OCI-LY3 (cell line): ENCODE measurements around the gene PAX9.

Experiments
- H2AFZ ChIP-seq: fragments of 200-600, 300-600 bp; shearing (Covaris generic); 2 replicates; pipeline ENCODE4 v1.6.0; 2014; ENCODE audit warnings: antibody characterized with exemption, low read depth, low read length
- H3K27ac ChIP-seq: fragments of 200-600, 300-600 bp; sonication (generic); 2 replicates; pipeline ENCODE4 v1.5.1; 2014; ENCODE audit warnings: mild to moderate bottlenecking, low read length, moderate library complexity, mixed read lengths
- H3K27me3 ChIP-seq: fragments of 200-600, 300-600 bp; sonication (generic); 2 replicates; pipeline ENCODE4 v1.6.1; 2014; ENCODE audit warnings: low read depth, low read length, mixed read lengths
- H3K36me3 ChIP-seq: fragments of 200-600, 300-600 bp; sonication (generic); replicated peaks from 2 replicates; pipeline ENCODE3; 2014; ENCODE audit warnings: low read depth, low read length, mixed read lengths
- H3K4me1 ChIP-seq: fragments of 300-600, 200-600 bp; sonication (generic); 2 replicates; pipeline ENCODE4 v1.6.1; 2014; ENCODE audit warnings: low read length, mixed read lengths
- H3K4me2 ChIP-seq: fragments of 200-600, 300-600 bp; sonication (generic); 2 replicates; pipeline ENCODE4 v1.6.1; 2014; ENCODE audit warnings: low read length, mixed read lengths
- H3K4me3 ChIP-seq: fragments of 300-600, 200-600 bp; sonication (generic); 2 replicates; pipeline ENCODE4 v1.5.1; 2014; ENCODE audit warnings: antibody characterized with exemption, mild to moderate bottlenecking, low read length, moderate library complexity
- H3K79me2 ChIP-seq: fragments of 300-600, 200-600 bp; shearing (Covaris generic); 2 replicates; pipeline ENCODE4 v1.6.1; 2014; ENCODE audit warnings: mild to moderate bottlenecking, low read length, mixed read lengths
- H3K9ac ChIP-seq: fragments of 300-600, 200-600 bp; shearing (Covaris generic); 2 replicates; pipeline ENCODE4 v1.6.0; 2014; ENCODE audit warnings: mild to moderate bottlenecking, low read length, moderate library complexity
- H3K9me3 ChIP-seq: fragments of 200-600, 300-600 bp; shearing (Covaris generic); 2 replicates; pipeline ENCODE4 v1.6.1; 2014; ENCODE audit warnings: low read length, mixed read lengths; ENCODE audit not compliant: insufficient read depth
- H4K20me1 ChIP-seq: fragments of 200-600, 300-600 bp; sonication (generic); 2 replicates; pipeline ENCODE4 v1.6.1; 2016; ENCODE audit warnings: low read length, mixed read lengths; ENCODE audit not compliant: insufficient read depth
- CTCF ChIP-seq: fragments of 200-600, 300-600 bp; sonication (generic); IDR thresholded peaks from 2 replicates; pipeline ENCODE4 v1.5.1; 2014; ENCODE audit warnings: antibody characterized with exemption, low read length, low read depth
- EZH2phosphoT487 ChIP-seq: fragments of 200-600 bp; shearing (Covaris generic); IDR thresholded peaks from 2 replicates; pipeline ENCODE4 v1.6.1; 2018; ENCODE audit warnings: antibody characterized with exemption, mixed run types, low read depth

Gene PAX9

GRCh38 chr14:36721877-36722276, 60.2 kb downstream of the PAX9 start:
- Histone ChIP-seq H3K27me3 (no peaks in the 10 kb centered on the region), H3K4me1 (no peaks in the 10 kb centered on the region), H3K36me3 (no peaks in the 10 kb centered on the region), H3K4me2 (no peak overlapping the region), H3K79me2 (no peaks in the 10 kb centered on the region), H4K20me1 (no peaks in the 10 kb centered on the region), H3K4me3 (no peak overlapping the region), H3K27ac (no peak overlapping the region), H3K9ac (no peak overlapping the region), H3K9me3 (no peaks in the 10 kb centered on the region), H2AFZ (no peak overlapping the region)
- TF ChIP-seq EZH2phosphoT487 (no peak), CTCF (no peak)

DNA sequence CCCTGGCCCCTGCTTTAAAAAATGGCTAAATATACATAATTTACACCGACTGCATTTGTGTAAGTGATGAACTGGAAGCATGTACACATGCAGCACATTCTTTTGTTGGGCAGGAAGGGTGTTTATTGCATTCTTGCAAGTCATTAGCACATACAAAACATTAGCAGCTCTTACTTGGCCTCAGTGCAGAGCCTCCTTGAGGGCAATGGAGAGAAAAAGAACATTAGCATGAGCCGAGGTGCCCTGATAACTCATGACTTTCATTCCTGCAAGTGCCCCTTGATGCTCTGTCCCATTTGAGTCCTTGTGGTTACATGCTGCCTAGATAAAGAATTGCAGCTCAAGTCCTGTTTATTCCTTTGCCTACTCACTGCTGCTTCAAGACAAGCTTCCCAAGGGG, 61.9 kb downstream of the PAX9 start:
- no peak overlapping the region for H3K27ac ChIP-seq
- TF ChIP-seq EZH2phosphoT487 (no peak), CTCF (no peak)
- H4K20me1 ChIP-seq, result no peaks in the 10 kb centered on the region
- no peak overlapping the region for H3K9ac ChIP-seq
- no peak overlapping the region for H2AFZ ChIP-seq
- H3K36me3 ChIP-seq, result no peaks in the 10 kb centered on the region
- H3K4me2 ChIP-seq, result no peak overlapping the region
- H3K9me3 ChIP-seq, result no peaks in the 10 kb centered on the region
- no peaks in the 10 kb centered on the region for H3K27me3 ChIP-seq
- H3K79me2 ChIP-seq, result no peaks in the 10 kb centered on the region
- H3K4me1 ChIP-seq, result no peaks in the 10 kb centered on the region
- H3K4me3 ChIP-seq, result no peak overlapping the region

DNA sequence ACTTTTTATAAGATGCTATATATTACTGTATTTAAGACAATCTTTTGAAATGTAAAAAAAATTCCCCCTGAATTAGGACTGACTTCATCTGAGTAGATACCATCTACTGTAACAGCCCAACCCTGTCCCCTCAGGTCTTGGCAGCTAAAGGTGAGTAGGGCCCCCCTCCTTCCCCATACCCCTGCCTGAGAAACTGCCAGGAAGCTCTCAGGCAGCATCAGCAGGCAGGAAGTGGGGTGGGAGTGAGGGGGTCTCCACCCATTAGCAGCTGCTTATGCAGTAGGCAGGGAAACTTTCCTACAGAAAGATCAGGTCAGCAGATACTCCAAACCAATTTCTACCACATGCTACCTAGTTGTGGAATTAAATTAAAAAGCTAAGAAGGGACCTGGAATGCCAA, 62.5 kb downstream of the PAX9 start:
- TF ChIP-seq CTCF, result no peak
- TF ChIP-seq EZH2phosphoT487, result no peak
- Histone ChIP-seq H3K9me3 (no peaks in the 10 kb centered on the region), H3K4me2 (no peak overlapping the region), H3K27ac (no peak overlapping the region), H3K36me3 (no peaks in the 10 kb centered on the region), H2AFZ (no peak overlapping the region), H3K4me3 (no peak overlapping the region), H3K9ac (no peak overlapping the region), H3K27me3 (no peaks in the 10 kb centered on the region), H3K79me2 (no peaks in the 10 kb centered on the region), H3K4me1 (no peaks in the 10 kb centered on the region), H4K20me1 (no peaks in the 10 kb centered on the region)

DNA sequence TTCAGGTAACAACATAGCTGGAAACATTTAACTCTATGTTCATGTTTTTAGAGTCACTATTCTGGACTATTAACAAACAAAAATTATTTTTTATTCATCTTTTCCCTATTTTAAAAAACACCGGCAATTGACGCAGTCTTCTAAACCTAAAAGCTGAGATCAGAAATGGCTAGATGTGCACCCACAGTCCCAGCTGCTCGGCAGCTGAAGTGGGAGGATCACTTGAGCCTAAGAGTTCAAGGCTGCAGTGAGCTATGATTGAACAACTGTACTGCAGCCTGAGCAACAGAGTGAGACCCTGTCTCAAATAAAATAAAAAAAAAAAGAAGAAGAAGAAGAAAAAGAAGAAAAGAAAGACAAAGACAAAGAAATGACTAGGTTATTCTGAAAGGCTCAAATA, 64.5 kb downstream of the PAX9 start:
- no peak for TF ChIP-seq EZH2phosphoT487
- TF ChIP-seq CTCF, result no peak
- no peak overlapping the region for H3K27ac ChIP-seq

More for the DNA sequence above, 64.5 kb downstream of the PAX9 start:
- no peak overlapping the region for H3K4me2 ChIP-seq
- no peak overlapping the region for H2AFZ ChIP-seq
- H3K9me3 ChIP-seq, result no peaks in the 10 kb centered on the region
- no peaks in the 10 kb centered on the region for H3K27me3 ChIP-seq
- H3K79me2 ChIP-seq, result no peaks in the 10 kb centered on the region
- no peak overlapping the region for H3K4me3 ChIP-seq
- no peaks in the 10 kb centered on the region for H4K20me1 ChIP-seq
- H3K36me3 ChIP-seq, result no peaks in the 10 kb centered on the region
- no peaks in the 10 kb centered on the region for H3K4me1 ChIP-seq
- no peak overlapping the region for H3K9ac ChIP-seq
